HepG2 (cell line): ENCODE data around the gene SHISA5. TPM values are rescaled to one million over a fixed set of nuclear protein-coding genes. Genes with fewer than 3 reads are reported as not detected.
A peak's percentile ranks its signal among the peaks of the same experiment; 100 is the strongest.

Source experiments
- CAMTA2 ChIP-seq: sonication (generic); formaldehyde crosslinking; IDR thresholded peaks from 2 replicates; pipeline ENCODE4 v1.4.0; 2020; ENCODE audit warnings: mild to moderate bottlenecking, missing genetic modification reagents, borderline replicate concordance
- KLF6 ChIP-seq: IDR thresholded peaks from 2 replicates; pipeline ENCODE4 v1.8.0; 2016; ENCODE audit warnings: missing biosample characterization, missing genetic modification reagents
- PHF20 ChIP-seq: sonication (generic); formaldehyde crosslinking; IDR thresholded peaks from 2 replicates; pipeline ENCODE4 v1.5.0; 2020; ENCODE audit warnings: mild to moderate bottlenecking, missing genetic modification reagents
- POLR2A ChIP-seq, 2 experiments: IDR thresholded peaks; 2 replicates each; pipeline ENCODE4 v1.6.1; 2011; ENCODE audit warnings: low read depth in 2 of 2, low read length in 2 of 2, mild to moderate bottlenecking in 1 of 2, moderate library complexity in 1 of 2; ENCODE audit not compliant: insufficient read depth in 1 of 2
- ZBTB1 ChIP-seq: sonication (generic); formaldehyde crosslinking; IDR thresholded peaks from 2 replicates; pipeline ENCODE4 v1.4.0; 2020; ENCODE audit warnings: missing genetic modification reagents, borderline replicate concordance
- ZNF142 ChIP-seq: sonication (generic); formaldehyde crosslinking; IDR thresholded peaks from 2 replicates; pipeline ENCODE4 v1.4.0; 2020; ENCODE audit warnings: missing genetic modification reagents
- ZNF614 ChIP-seq: IDR thresholded peaks from 2 replicates; pipeline ENCODE4 v1.6.1; 2018; ENCODE audit warnings: missing biosample characterization, missing genetic modification reagents, inconsistent platforms, borderline replicate concordance
- ZXDC ChIP-seq: sonication (generic); formaldehyde crosslinking; IDR thresholded peaks from 2 replicates; pipeline ENCODE4 v1.5.0; 2020; ENCODE audit warnings: mild to moderate bottlenecking, missing genetic modification reagents
- polyA plus RNA-seq, 8 experiments: library from polyadenylated mRNA; depleted of rRNA in 3 of 8; stranded (reverse) in 7 of 8; unstranded in 1 of 8; fragments of >200 nt; fragmentation: Illumina TruSeq in 4 of 8; extraction: Trizol in 4 of 8; gene quantifications; 2 replicates each; pipeline versions ENCODE4 v1.2.1 to v1.2.3, GENCODE V29; 2011 to 2016; ENCODE audit warnings: low read depth in 4 of 8, missing spikeins in 1 of 8, mixed read lengths in 1 of 8; ENCODE audit not compliant: insufficient read depth in 1 of 8
- total RNA-seq, 5 experiments: library from RNA; depleted of rRNA; stranded (reverse); fragments of >200 nt; fragmentation: Illumina TruSeq; extraction: Trizol; gene quantifications; 2 replicates each; pipeline ENCODE4 v1.2.3, GENCODE V29; 2016; ENCODE audit warnings: low read depth in 1 of 5
- TF ChIP-seq, protein P1 (sequence below): IDR thresholded peaks from 2 replicates; pipeline ENCODE4 v1.6.1; 2016; ENCODE audit warnings: control low read depth
- TF ChIP-seq, protein P2 (sequence below), 2 experiments: sonication (generic) in 1 of 2; formaldehyde crosslinking in 1 of 2; IDR thresholded peaks; 2 replicates each; pipeline versions ENCODE4 v1.4.0 to v1.6.1; 2016 to 2020; ENCODE audit warnings: borderline replicate concordance in 1 of 2, low read depth in 1 of 2, mild to moderate bottlenecking in 1 of 2, missing genetic modification reagents in 1 of 2
- TF ChIP-seq, protein P3 (sequence below): sonication (generic); formaldehyde crosslinking; IDR thresholded peaks from 2 replicates; pipeline ENCODE4 v1.9.0; 2022; ENCODE audit warnings: low read depth, missing genetic modification reagents

SHISA5 gene
- total and polyA plus RNA-seq, 2 of the 13 experiments (the other 11 are each of a cell fraction or from before 2014, with no cell fraction given), result 75.8 to 91.4 TPM

GRCh38 chr3:48439820-48440589, 64.0 kb downstream of the SHISA5 start, which contains the start of the genes CCDC51 and TMA7 (continued):
- TF ChIP-seq, protein P1, sequence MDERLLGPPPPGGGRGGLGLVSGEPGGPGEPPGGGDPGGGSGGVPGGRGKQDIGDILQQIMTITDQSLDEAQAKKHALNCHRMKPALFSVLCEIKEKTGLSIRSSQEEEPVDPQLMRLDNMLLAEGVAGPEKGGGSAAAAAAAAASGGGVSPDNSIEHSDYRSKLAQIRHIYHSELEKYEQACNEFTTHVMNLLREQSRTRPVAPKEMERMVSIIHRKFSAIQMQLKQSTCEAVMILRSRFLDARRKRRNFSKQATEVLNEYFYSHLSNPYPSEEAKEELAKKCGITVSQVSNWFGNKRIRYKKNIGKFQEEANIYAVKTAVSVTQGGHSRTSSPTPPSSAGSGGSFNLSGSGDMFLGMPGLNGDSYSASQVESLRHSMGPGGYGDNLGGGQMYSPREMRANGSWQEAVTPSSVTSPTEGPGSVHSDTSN (CRISPR knock-in tag), result peak; percentile 53
- TF ChIP-seq, protein P2, sequence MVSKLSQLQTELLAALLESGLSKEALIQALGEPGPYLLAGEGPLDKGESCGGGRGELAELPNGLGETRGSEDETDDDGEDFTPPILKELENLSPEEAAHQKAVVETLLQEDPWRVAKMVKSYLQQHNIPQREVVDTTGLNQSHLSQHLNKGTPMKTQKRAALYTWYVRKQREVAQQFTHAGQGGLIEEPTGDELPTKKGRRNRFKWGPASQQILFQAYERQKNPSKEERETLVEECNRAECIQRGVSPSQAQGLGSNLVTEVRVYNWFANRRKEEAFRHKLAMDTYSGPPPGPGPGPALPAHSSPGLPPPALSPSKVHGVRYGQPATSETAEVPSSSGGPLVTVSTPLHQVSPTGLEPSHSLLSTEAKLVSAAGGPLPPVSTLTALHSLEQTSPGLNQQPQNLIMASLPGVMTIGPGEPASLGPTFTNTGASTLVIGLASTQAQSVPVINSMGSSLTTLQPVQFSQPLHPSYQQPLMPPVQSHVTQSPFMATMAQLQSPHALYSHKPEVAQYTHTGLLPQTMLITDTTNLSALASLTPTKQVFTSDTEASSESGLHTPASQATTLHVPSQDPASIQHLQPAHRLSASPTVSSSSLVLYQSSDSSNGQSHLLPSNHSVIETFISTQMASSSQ (IDR thresholded peaks at IDR 0.05; ENCODE audit: low read depth), result no peak
- TF ChIP-seq, protein P2 (CRISPR knock-in tag; IDR thresholded peaks at IDR 0.05; ENCODE audit: borderline replicate concordance), result peak; percentile 72; the same call in 1 of the 2 replicates
- TF ChIP-seq ZXDC (CRISPR knock-in tag) (peak; percentile 81; the same call in 1 of the 2 replicates), PHF20 (CRISPR knock-in tag) (peak; percentile 95), KLF6 (CRISPR knock-in tag) (0 out of 2 replicates have a peak, but pooled peaks have one; percentile 86), ZBTB1 (CRISPR knock-in tag) (0 out of 2 replicates have a peak, but pooled peaks have one; percentile 49), POLR2A (IDR thresholded peaks at IDR 0.05; ENCODE audit: insufficient read depth in 1 of 2, low read depth in 2 of 2, low read length in 2 of 2) (peak; percentile 79 to 86), ZNF614 (CRISPR knock-in tag) (peak; percentile 34; the same call in 1 of the 2 replicates), ZNF142 (CRISPR knock-in tag) (peak; percentile 17; the same call in 1 of the 2 replicates), CAMTA2 (CRISPR knock-in tag) (peak; percentile 50; the same call in 1 of the 2 replicates)
- TF ChIP-seq, protein P3, sequence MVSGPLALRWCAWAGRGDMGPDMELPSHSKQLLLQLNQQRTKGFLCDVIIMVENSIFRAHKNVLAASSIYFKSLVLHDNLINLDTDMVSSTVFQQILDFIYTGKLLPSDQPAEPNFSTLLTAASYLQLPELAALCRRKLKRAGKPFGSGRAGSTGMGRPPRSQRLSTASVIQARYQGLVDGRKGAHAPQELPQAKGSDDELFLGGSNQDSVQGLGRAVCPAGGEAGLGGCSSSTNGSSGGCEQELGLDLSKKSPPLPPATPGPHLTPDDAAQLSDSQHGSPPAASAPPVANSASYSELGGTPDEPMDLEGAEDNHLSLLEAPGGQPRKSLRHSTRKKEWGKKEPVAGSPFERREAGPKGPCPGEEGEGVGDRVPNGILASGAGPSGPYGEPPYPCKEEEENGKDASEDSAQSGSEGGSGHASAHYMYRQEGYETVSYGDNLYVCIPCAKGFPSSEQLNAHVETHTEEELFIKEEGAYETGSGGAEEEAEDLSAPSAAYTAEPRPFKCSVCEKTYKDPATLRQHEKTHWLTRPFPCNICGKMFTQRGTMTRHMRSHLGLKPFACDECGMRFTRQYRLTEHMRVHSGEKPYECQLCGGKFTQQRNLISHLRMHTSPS (CRISPR knock-in tag), result peak; percentile 16; the same call in 1 of the 2 replicates
